IMR-90 (cell line): ENCODE results near the gene PDS5A. TPM values are rescaled to one million over a fixed set of nuclear protein-coding genes. Genes with fewer than 3 reads are reported as not detected.

Source experiments
- ATAC-seq: fragments of 200-7000 bp; cut with Tn5 transposase; 2 replicates; pipeline ENCODE4 v1.9.1; 2020; ENCODE audit warnings: low read depth, mild to moderate bottlenecking, moderate library complexity
- BruUV-seq: library from RNA; stranded (reverse); fragments of 400-500 nt; replicated peaks from 2 replicates; lab custom pipeline; 2021; lab: Mats Ljungman, UMichigan
- CTCF ChIA-PET: fragments of 300-600 bp; formaldehyde crosslinking; extraction: SDS; loops from one replicate; lab custom pipeline; 2021; ENCODE audit warnings: antibody characterized with exemption; lab: Yijun Ruan, JAX
- POLR2A ChIA-PET: fragments of 300-600 bp; sonication (Branson Sonifier 250); formaldehyde crosslinking; loops from one replicate; lab custom pipeline; 2022; ENCODE audit warnings: antibody characterized with exemption; ENCODE audit not compliant: unreplicated experiment; lab: Charles Lee
- DNase-seq: peaks from one replicate; pipeline ENCODE4 v3.0.0; 2013
- H2AFZ ChIP-seq: replicated peaks from 2 replicates; pipeline ENCODE3; 2013; ENCODE audit warnings: low read length, mild to moderate bottlenecking; ENCODE audit not compliant: poor library complexity
- H2AK5ac ChIP-seq: 2 replicates; pipeline ENCODE4 v1.6.1; 2013; ENCODE audit warnings: low read depth, low read length, inconsistent platforms
- H2AK9ac ChIP-seq: replicated peaks from 2 replicates; pipeline ENCODE3; 2013; ENCODE audit warnings: mild to moderate bottlenecking, low read depth, low read length, moderate library complexity; ENCODE audit not compliant: poor library complexity
- H2BK120ac ChIP-seq: 2 replicates; pipeline ENCODE4 v1.6.1; 2013; ENCODE audit warnings: low read depth, low read length, inconsistent platforms
- H2BK15ac ChIP-seq: 3 replicates; pipeline ENCODE4 v1.6.1; 2013; ENCODE audit warnings: low read depth, low read length, inconsistent platforms
- H2BK20ac ChIP-seq: 2 replicates; pipeline ENCODE4 v1.6.1; 2013; ENCODE audit warnings: low read depth, mild to moderate bottlenecking, inconsistent platforms, low read length, moderate library complexity
- H2BK5ac ChIP-seq: 2 replicates; pipeline ENCODE4 v1.6.1; 2013; ENCODE audit warnings: mild to moderate bottlenecking, low read depth, low read length, inconsistent platforms; ENCODE audit not compliant: poor library complexity, severe bottlenecking
- H3K14ac ChIP-seq: replicated peaks from 2 replicates; pipeline ENCODE4 v1.6.1; 2013; ENCODE audit warnings: low read depth, low read length, inconsistent platforms
- H3K18ac ChIP-seq: 2 replicates; pipeline ENCODE4 v1.6.1; 2013; ENCODE audit warnings: low read depth, low read length, control low read depth
- H3K23ac ChIP-seq: 2 replicates; pipeline ENCODE4 v1.6.1; 2013; ENCODE audit warnings: low read depth, low read length, inconsistent platforms
- H3K27ac ChIP-seq: 2 replicates; pipeline ENCODE4 v1.5.1; 2013; ENCODE audit warnings: mild to moderate bottlenecking, control low read depth, low read length; ENCODE audit not compliant: insufficient read depth
- H3K27me3 ChIP-seq: 2 replicates; pipeline ENCODE4 v1.6.1; 2013; ENCODE audit warnings: low read length; ENCODE audit not compliant: control insufficient read depth, insufficient read depth
- H3K36me3 ChIP-seq: 2 replicates; pipeline ENCODE4 v1.6.1; 2013; ENCODE audit warnings: low read length, mixed read lengths; ENCODE audit not compliant: control insufficient read depth, insufficient read depth
- H3K4ac ChIP-seq: 2 replicates; pipeline ENCODE4 v1.6.1; 2013; ENCODE audit warnings: low read depth, low read length, inconsistent platforms
- H3K4me1 ChIP-seq: 2 replicates; pipeline ENCODE4 v1.6.1; 2013; ENCODE audit warnings: low read length, mixed read lengths; ENCODE audit not compliant: control insufficient read depth, insufficient read depth
- H3K4me2 ChIP-seq: 2 replicates; pipeline ENCODE4 v1.6.1; 2013; ENCODE audit warnings: low read depth, mild to moderate bottlenecking, control low read depth, low read length, moderate library complexity
- H3K4me3 ChIP-seq: 2 replicates; pipeline ENCODE4 v1.5.1; 2013; ENCODE audit warnings: low read depth, mild to moderate bottlenecking, control low read depth, low read length, moderate library complexity; ENCODE audit not compliant: insufficient read depth
- H3K56ac ChIP-seq: 2 replicates; pipeline ENCODE4 v1.6.1; 2013; ENCODE audit warnings: low read length, inconsistent platforms; ENCODE audit not compliant: insufficient read depth; ENCODE audit errors: extremely low read depth
- H3K79me1 ChIP-seq, 2 experiments: 2 replicates each; pipeline ENCODE4 v1.6.1; 2013; ENCODE audit warnings: low read length in 2 of 2, inconsistent platforms in 1 of 2, low read depth in 1 of 2
- H3K9ac ChIP-seq: 2 replicates; pipeline ENCODE4 v1.6.1; 2013; ENCODE audit warnings: low read depth, low read length, control low read depth
- H3K9me1 ChIP-seq: 2 replicates; pipeline ENCODE4 v1.6.1; 2013; ENCODE audit warnings: low read length, inconsistent platforms; ENCODE audit not compliant: insufficient read depth
- H3K9me3 ChIP-seq: 2 replicates; pipeline ENCODE4 v1.6.1; 2013; ENCODE audit warnings: low read length; ENCODE audit not compliant: control insufficient read depth, insufficient read depth
- H4K20me1 ChIP-seq: 2 replicates; pipeline ENCODE4 v1.6.1; 2013; ENCODE audit warnings: low read length, inconsistent platforms; ENCODE audit not compliant: insufficient read depth
- H4K5ac ChIP-seq: 2 replicates; pipeline ENCODE4 v1.6.1; 2013; ENCODE audit warnings: mild to moderate bottlenecking, low read depth, low read length, control low read depth
- H4K8ac ChIP-seq, 2 experiments: 2 replicates each; pipeline ENCODE4 v1.6.1; 2013; ENCODE audit warnings: low read depth in 2 of 2, low read length in 2 of 2, control low read depth in 1 of 2, inconsistent platforms in 1 of 2
- H4K91ac ChIP-seq: 2 replicates; pipeline ENCODE4 v1.6.1; 2013; ENCODE audit warnings: low read depth, low read length, inconsistent platforms; ENCODE audit not compliant: insufficient read depth
- BHLHE40 ChIP-seq: fragments of 150-350 bp; IDR thresholded peaks from 2 replicates; pipeline ENCODE4 v1.6.1; 2016; ENCODE audit warnings: mild to moderate bottlenecking, low read depth, low read length
- CEBPB ChIP-seq: IDR thresholded peaks from 2 replicates; pipeline ENCODE4 v1.6.1; 2012; ENCODE audit warnings: low read depth, low read length, improper control_type of control experiment
- CHD1 ChIP-seq: IDR thresholded peaks from 2 replicates; pipeline ENCODE4 v1.6.1; 2012; ENCODE audit warnings: low read depth, low read length, improper control_type of control experiment
- CTCF ChIP-seq: conservative IDR thresholded peaks from 2 replicates; pipeline ENCODE4 v1.5.1; 2012; ENCODE audit warnings: mild to moderate bottlenecking, low read depth, low read length, improper control_type of control experiment
- ELK1 ChIP-seq: fragments of 150-350 bp; IDR thresholded peaks from 2 replicates; pipeline ENCODE4 v1.6.1; 2016; ENCODE audit warnings: low read depth, mild to moderate bottlenecking, low read length, moderate library complexity, borderline replicate concordance
- FOS ChIP-seq: fragments of 150-350 bp; IDR thresholded peaks from 2 replicates; pipeline ENCODE4 v1.6.1; 2016; ENCODE audit warnings: low read depth, low read length
- MAFK ChIP-seq: IDR thresholded peaks from 2 replicates; pipeline ENCODE4 v1.6.1; 2012; ENCODE audit warnings: low read depth, low read length, improper control_type of control experiment
- MXI1 ChIP-seq: IDR thresholded peaks from 2 replicates; pipeline ENCODE4 v1.6.1; 2012; ENCODE audit warnings: low read depth, mild to moderate bottlenecking, low read length, moderate library complexity, borderline replicate concordance
- NFE2L2 ChIP-seq: fragments of 150-350 bp; IDR thresholded peaks from 2 replicates; pipeline ENCODE4 v1.6.1; 2016; ENCODE audit warnings: low read depth, mild to moderate bottlenecking, low read length
- POLR2A ChIP-seq: IDR thresholded peaks from 2 replicates; pipeline ENCODE4 v1.6.1; 2012; ENCODE audit warnings: mild to moderate bottlenecking, low read depth, low read length
- RFX5 ChIP-seq: IDR thresholded peaks from 2 replicates; pipeline ENCODE4 v1.8.0; 2012; ENCODE audit warnings: low read depth, mild to moderate bottlenecking, low read length, moderate library complexity
- SMC3 ChIP-seq: fragments of 150-350 bp; IDR thresholded peaks from 2 replicates; pipeline ENCODE4 v1.6.1; 2016; ENCODE audit warnings: low read depth, mild to moderate bottlenecking, antibody characterized with exemption, low read length, moderate library complexity
- USF2 ChIP-seq: fragments of 150-350 bp; IDR thresholded peaks from 2 replicates; pipeline ENCODE4 v1.6.1; 2017; ENCODE audit warnings: mild to moderate bottlenecking, antibody characterized with exemption, low read length, low read depth
- WGBS, 2 experiments: methylation state at CpG; one replicate each; pipeline versions ENCODE4 v1.1.5 to v1.1.7; 2013; ENCODE audit warnings: missing lambda C conversion rate in 2 of 2; ENCODE audit not compliant: insufficient read length in 1 of 2; ENCODE audit errors: extremely low coverage in 2 of 2; 5-methylcytosine and 5-hydroxymethylcytosine counted together
- dilution Hi-C: fragments of 300-500 bp; cut with HindIII; formaldehyde crosslinking; loops from one replicate; pipeline ENCODE4 v1.14.3; 2018; ENCODE audit warnings: low sequenced_read_pairs; ENCODE audit not compliant: unreplicated experiment
- in situ Hi-C: fragments of 300-500 bp; cut with MboI; formaldehyde crosslinking; loops from 3 replicates; pipeline ENCODE4 v1.14.3; 2019; ENCODE audit warnings: low sequenced_read_pairs, inconsistent platforms, mixed read lengths
- intact Hi-C: fragments of 100-400 bp; cut with micrococcal nuclease; formaldehyde crosslinking; loops from 2 replicates; pipeline ENCODE4 v1.10.0; 2022
- polyA plus RNA-seq, 3 experiments: library from polyadenylated mRNA; depleted of rRNA; stranded (reverse); fragments of >200 nt; gene quantifications; 2 replicates each; pipeline ENCODE4 v1.2.3, GENCODE V29; 2012; ENCODE audit warnings: low replicate concordance in 1 of 3
- total RNA-seq: library from RNA; depleted of rRNA; stranded (reverse); fragments of >200 nt; gene quantifications from 2 replicates; pipeline ENCODE4 v1.2.3, GENCODE V29; 2012

Gene PDS5A
- total and polyA plus RNA-seq, 2 of the 4 experiments (the other 2 are of a cell fraction) = 16.3 to 33.5 TPM

GRCh38 chr4:39892988-39893692 lies 84.6 kb downstream of the PDS5A start:
- Histone ChIP-seq H3K9ac (no peak overlapping the region), H3K36me3 (peaks cover 35% of the 10 kb centered on the region), H4K5ac (no peak overlapping the region), H2BK15ac (no peak overlapping the region), H3K4me2 (no peak overlapping the region), H2AFZ (no peak overlapping the region), H3K9me1 (no peaks in the 10 kb centered on the region), H4K8ac (no peak overlapping the region), H2BK20ac (no peak overlapping the region), H3K18ac (no peak overlapping the region), H3K9me3 (no peaks in the 10 kb centered on the region), H3K4me1 (no peaks in the 10 kb centered on the region), H2BK5ac (no peak overlapping the region), H2AK5ac (no peak overlapping the region), H4K20me1 (no peaks in the 10 kb centered on the region), H3K56ac (no peak overlapping the region), H3K14ac (no peak overlapping the region), H2AK9ac (no peak overlapping the region), H3K79me1 (peaks cover 3 to 4% of the 10 kb centered on the region in 2 experiments; a peak in 1 of 4 replicates), H3K23ac (no peak overlapping the region), H2BK120ac (no peak overlapping the region), H3K27me3 (no peaks in the 10 kb centered on the region), H3K27ac (no peak overlapping the region), H3K4me3 (no peak overlapping the region), H4K91ac (no peak overlapping the region), H3K4ac (no peak overlapping the region)
- intact Hi-C loops (no loop called here), in situ Hi-C loops (no loop called here), dilution Hi-C loops (no loop called here)
- TF ChIP-seq BHLHE40 (no peak), RFX5 (no peak), CHD1 (no peak), SMC3 (no peak), CTCF (no peak), FOS (no peak), MAFK (no peak), ELK1 (no peak), POLR2A (no peak), MXI1 (no peak), NFE2L2 (no peak), CEBPB (no peak), USF2 (no peak)
- ChIA-PET POLR2A (no interaction called here), CTCF (interaction anchor here (0.5 kb wide), 1 partner anchor 26 kb away, joined by 3 read pairs; no protein-coding TSS in a partner anchor)
- 100% methylated on average over 1 of the region's 5 CpGs; no CpG with 5 or more reads in 1 of the 2 experiments for WGBS, 2 experiments
- ATAC-seq (no peak), DNase-seq (no peak)
- no TSS peak for BruUV-seq
